ENCODE measurements around the gene EXOC6.

EXOC6 gene

GRCh38 chr10:92848441-92849233 is at the start of gene EXOC6:
Gene EXOC6 (plus strand): TSS chr10:92848520. CDS start chr10:92848534, 14 bp downstream.
- DNase-seq, result peak; percentile 74

- DNase-seq, result peak; percentile 9
Measured at GRCh38 chr10:92799568-92799967, 48.8 kb upstream of the EXOC6 start.

GRCh38 chr10:92800134-92800733 is 48.1 kb upstream of the EXOC6 start:
- no peak for DNase-seq

- DNase-seq, result no peak
Measured at GRCh38 chr10:92801978-92802872, 46.1 kb upstream of the EXOC6 start.

GRCh38 chr10:92809840-92810239 is 38.5 kb upstream of the EXOC6 start:
- DNase-seq, result no peak

GRCh38 chr10:92810934-92811532 is 37.3 kb upstream of the EXOC6 start:
- no peak for DNase-seq

GRCh38 chr10:92811986-92812385 is 36.3 kb upstream of the EXOC6 start:
- DNase-seq, result no peak

GRCh38 chr10:92813979-92814378 is 34.3 kb upstream of the EXOC6 start:
- DNase-seq, result no peak

- no peak for DNase-seq
Measured at GRCh38 chr10:92814790-92815189, 33.5 kb upstream of the EXOC6 start.

- peak; percentile 53 for DNase-seq
Measured at GRCh38 chr10:92816091-92816531, 32.2 kb upstream of the EXOC6 start.

GRCh38 chr10:92822060-92822634 is 26.2 kb upstream of the EXOC6 start:
- peak; percentile 81 for DNase-seq

GRCh38 chr10:92822964-92823363 is 25.4 kb upstream of the EXOC6 start:
- DNase-seq, result no peak

- no peak for DNase-seq
Measured at GRCh38 chr10:92826061-92826460, 22.3 kb upstream of the EXOC6 start.

- no peak for DNase-seq
Measured at GRCh38 chr10:92826504-92826903, 21.8 kb upstream of the EXOC6 start.

- DNase-seq, result no peak
Measured at GRCh38 chr10:92829042-92829785, 19.1 kb upstream of the EXOC6 start.

- DNase-seq, result no peak
Measured at GRCh38 chr10:92829786-92830377, 18.4 kb upstream of the EXOC6 start.

- DNase-seq, result no peak
Measured at GRCh38 chr10:92830478-92831389, 17.6 kb upstream of the EXOC6 start.

- DNase-seq, result no peak
Measured at GRCh38 chr10:92832121-92832520, 16.2 kb upstream of the EXOC6 start.

- no peak for DNase-seq
Measured at GRCh38 chr10:92832998-92833650, 15.2 kb upstream of the EXOC6 start.

GRCh38 chr10:92834331-92834730 is 14.0 kb upstream of the EXOC6 start:
- DNase-seq, result no peak

Measured in fibroblast of skin of right biceps (primary cell).